ENCODE results near the gene LRG1.

DNA sequence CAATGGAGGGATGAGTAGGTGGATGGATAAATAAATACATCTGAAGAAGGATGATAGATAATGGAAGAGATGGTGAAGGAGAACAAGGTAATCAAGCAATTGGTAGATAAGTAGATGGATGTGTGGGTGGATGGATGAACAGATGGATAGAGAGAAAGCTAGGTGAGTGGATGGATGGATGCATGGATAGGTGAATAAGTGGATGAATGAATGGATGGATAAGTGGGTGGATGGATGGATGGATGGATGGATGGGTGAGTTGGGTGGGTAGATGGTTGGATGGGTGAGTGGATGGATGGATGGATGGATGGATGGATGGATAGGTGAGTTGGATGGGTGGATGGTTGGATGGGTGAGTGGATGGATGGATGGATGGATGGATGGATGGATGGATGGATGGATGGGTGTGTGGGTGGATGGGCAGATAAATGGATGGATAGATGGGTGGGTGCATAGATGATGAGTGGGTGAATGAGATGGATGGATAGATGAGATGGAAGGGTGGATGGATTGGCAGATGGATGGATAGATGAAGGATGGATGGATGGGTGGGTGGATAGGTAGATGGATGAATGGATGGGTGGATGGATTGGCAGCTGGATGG, 13.4 kb upstream of the LRG1 start:
- TF ChIP-seq, protein P1, sequence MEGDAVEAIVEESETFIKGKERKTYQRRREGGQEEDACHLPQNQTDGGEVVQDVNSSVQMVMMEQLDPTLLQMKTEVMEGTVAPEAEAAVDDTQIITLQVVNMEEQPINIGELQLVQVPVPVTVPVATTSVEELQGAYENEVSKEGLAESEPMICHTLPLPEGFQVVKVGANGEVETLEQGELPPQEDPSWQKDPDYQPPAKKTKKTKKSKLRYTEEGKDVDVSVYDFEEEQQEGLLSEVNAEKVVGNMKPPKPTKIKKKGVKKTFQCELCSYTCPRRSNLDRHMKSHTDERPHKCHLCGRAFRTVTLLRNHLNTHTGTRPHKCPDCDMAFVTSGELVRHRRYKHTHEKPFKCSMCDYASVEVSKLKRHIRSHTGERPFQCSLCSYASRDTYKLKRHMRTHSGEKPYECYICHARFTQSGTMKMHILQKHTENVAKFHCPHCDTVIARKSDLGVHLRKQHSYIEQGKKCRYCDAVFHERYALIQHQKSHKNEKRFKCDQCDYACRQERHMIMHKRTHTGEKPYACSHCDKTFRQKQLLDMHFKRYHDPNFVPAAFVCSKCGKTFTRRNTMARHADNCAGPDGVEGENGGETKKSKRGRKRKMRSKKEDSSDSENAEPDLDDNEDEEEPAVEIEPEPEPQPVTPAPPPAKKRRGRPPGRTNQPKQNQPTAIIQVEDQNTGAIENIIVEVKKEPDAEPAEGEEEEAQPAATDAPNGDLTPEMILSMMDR (IDR thresholded peaks at IDR 0.05; ENCODE audit: poor library complexity, severe bottlenecking) = no peak
- TF ChIP-seq POLR2AphosphoS5 (IDR thresholded peaks at IDR 0.05) = no peak
- no peak for TF ChIP-seq EZH2 (IDR thresholded peaks at IDR 0.05; ENCODE audit: borderline replicate concordance, insufficient read depth, low read length, poor library complexity, severe bottlenecking)
- no peak for TF ChIP-seq EP300 (conservative IDR thresholded peaks at IDR 0.05; ENCODE audit: poor library complexity, severe bottlenecking)
- TF ChIP-seq TAF1 (IDR thresholded peaks at IDR 0.05; ENCODE audit: low read depth) = no peak
- no peak for TF ChIP-seq SMC3 (conservative IDR thresholded peaks at IDR 0.05; ENCODE audit: poor library complexity)
- TF ChIP-seq RAD21 (conservative IDR thresholded peaks at IDR 0.05) = no peak
- TF ChIP-seq, protein P2, sequence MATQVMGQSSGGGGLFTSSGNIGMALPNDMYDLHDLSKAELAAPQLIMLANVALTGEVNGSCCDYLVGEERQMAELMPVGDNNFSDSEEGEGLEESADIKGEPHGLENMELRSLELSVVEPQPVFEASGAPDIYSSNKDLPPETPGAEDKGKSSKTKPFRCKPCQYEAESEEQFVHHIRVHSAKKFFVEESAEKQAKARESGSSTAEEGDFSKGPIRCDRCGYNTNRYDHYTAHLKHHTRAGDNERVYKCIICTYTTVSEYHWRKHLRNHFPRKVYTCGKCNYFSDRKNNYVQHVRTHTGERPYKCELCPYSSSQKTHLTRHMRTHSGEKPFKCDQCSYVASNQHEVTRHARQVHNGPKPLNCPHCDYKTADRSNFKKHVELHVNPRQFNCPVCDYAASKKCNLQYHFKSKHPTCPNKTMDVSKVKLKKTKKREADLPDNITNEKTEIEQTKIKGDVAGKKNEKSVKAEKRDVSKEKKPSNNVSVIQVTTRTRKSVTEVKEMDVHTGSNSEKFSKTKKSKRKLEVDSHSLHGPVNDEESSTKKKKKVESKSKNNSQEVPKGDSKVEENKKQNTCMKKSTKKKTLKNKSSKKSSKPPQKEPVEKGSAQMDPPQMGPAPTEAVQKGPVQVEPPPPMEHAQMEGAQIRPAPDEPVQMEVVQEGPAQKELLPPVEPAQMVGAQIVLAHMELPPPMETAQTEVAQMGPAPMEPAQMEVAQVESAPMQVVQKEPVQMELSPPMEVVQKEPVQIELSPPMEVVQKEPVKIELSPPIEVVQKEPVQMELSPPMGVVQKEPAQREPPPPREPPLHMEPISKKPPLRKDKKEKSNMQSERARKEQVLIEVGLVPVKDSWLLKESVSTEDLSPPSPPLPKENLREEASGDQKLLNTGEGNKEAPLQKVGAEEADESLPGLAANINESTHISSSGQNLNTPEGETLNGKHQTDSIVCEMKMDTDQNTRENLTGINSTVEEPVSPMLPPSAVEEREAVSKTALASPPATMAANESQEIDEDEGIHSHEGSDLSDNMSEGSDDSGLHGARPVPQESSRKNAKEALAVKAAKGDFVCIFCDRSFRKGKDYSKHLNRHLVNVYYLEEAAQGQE (IDR thresholded peaks at IDR 0.05; ENCODE audit: borderline replicate concordance) = no peak

Data from neural cell (in vitro differentiated cells).